NT2/D1 (cell line): ENCODE data around the gene IL16.

ENCODE experiments used
- DNase-seq: peaks from one replicate; pipeline ENCODE4 v3.0.0-alpha.2; 2011; ENCODE audit warnings: low read depth, low spot score
- H3K27me3 ChIP-seq: 2 replicates; pipeline ENCODE4 v1.6.0; 2011; ENCODE audit warnings: mild to moderate bottlenecking; ENCODE audit not compliant: insufficient read length, insufficient read depth
- H3K36me3 ChIP-seq: 2 replicates; pipeline ENCODE4 v1.6.1; 2011; ENCODE audit warnings: mild to moderate bottlenecking, low read length, mixed read lengths; ENCODE audit not compliant: insufficient read depth, insufficient read length
- H3K4me1 ChIP-seq: 2 replicates; pipeline ENCODE4 v1.5.1; 2011; ENCODE audit not compliant: insufficient read depth, insufficient read length
- H3K4me3 ChIP-seq: 2 replicates; pipeline ENCODE4 v1.5.1; 2011; ENCODE audit warnings: low read depth; ENCODE audit not compliant: insufficient read length
- H3K9ac ChIP-seq: 2 replicates; pipeline ENCODE4 v1.6.0; 2011; ENCODE audit warnings: low read depth; ENCODE audit not compliant: insufficient read length
- H3K9me3 ChIP-seq: 2 replicates; pipeline ENCODE4 v1.5.1; 2011; ENCODE audit warnings: mild to moderate bottlenecking, low read length; ENCODE audit not compliant: insufficient read depth
- SUZ12 ChIP-seq: IDR thresholded peaks from 2 replicates; pipeline ENCODE4 v1.6.1; 2011; ENCODE audit not compliant: insufficient read length, insufficient read depth; ENCODE audit errors: extremely low read depth
- YY1 ChIP-seq: IDR thresholded peaks from 2 replicates; pipeline ENCODE4 v1.6.1; 2011; ENCODE audit not compliant: insufficient read length, insufficient read depth
- ZNF274 ChIP-seq: IDR thresholded peaks from 2 replicates; pipeline ENCODE4 v1.6.1; 2011; ENCODE audit warnings: mild to moderate bottlenecking, low read depth, low read length

The IL16 gene

DNA sequence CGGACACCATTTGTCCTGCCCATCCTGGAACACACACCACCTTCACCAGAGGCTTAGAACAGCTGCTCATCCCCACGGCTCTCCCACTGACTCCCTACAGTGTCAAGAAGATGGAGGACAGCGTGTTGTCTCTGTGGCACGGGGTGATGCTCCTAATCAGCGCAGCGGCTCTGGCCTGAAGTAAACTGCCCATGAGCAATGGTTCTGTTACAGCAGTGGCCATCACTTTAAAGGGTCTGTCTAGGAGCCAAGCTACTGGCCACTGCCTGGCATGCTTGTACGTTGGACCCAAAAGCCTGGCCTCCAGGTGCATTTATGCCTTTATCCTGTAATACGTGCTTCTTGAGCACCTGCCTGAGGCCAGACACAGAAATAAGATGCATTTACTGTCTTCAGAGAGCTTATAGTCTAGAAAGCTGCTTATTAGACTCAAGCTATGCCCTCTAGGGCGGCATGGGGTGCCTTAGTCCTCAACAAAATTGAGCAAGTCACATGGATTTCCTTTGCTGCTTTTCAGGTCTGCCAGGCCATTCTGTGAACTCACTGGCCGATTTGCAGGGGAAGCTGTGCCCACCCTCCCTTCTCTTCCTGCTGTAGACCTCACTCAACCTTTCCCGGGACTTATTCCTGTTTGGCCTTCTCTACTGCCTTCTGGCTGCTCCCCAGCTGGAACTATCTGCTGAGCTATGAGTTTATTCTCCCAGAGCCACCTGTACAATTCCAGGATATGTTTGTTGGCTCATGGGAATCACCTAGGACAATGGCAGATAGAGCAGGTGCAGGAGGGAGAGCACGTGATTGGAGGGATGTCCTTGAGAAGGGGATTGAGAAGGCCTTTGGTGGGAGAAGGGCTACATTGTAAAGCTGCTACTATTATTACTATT is 75.3 kb downstream of the IL16 start:
- Histone ChIP-seq H3K9me3 (peaks cover 11% of the 10 kb centered on the region), H3K4me3 (no peak overlapping the region), H3K36me3 (no peaks in the 10 kb centered on the region), H3K4me1 (no peaks in the 10 kb centered on the region), H3K9ac (no peak overlapping the region), H3K27me3 (no peaks in the 10 kb centered on the region)
- TF ChIP-seq ZNF274 (no peak), YY1 (no peak), SUZ12 (no peak)
- DNase-seq = no peak

DNA sequence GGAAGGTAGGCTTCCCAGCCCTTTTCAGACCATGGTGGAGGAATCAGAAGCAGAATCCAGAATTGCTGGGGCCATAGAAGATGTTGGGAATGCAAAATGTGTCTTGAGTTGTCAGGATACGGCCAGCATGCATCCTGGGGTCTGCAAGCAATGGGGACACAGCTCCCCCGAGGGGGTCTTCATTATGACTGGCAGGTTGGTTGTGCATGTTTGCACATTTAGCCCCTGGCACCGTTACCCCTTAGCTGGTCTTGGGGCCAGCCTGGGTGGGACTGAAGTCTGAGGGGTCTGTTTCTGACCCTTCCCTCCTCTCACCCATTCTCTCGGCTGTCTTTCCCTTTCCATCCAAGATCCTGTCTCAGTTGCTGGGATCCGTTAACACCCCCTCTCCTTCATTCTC is 76.5 kb downstream of the IL16 start:
- H3K9me3 ChIP-seq = peaks cover 21% of the 10 kb centered on the region
- no peak overlapping the region for H3K4me3 ChIP-seq
- no peaks in the 10 kb centered on the region for H3K36me3 ChIP-seq
- no peaks in the 10 kb centered on the region for H3K4me1 ChIP-seq
- no peak for DNase-seq
- no peaks in the 10 kb centered on the region for H3K27me3 ChIP-seq
- TF ChIP-seq YY1 = no peak
- TF ChIP-seq ZNF274 = no peak
- no peak for TF ChIP-seq SUZ12
- no peak overlapping the region for H3K9ac ChIP-seq

DNA sequence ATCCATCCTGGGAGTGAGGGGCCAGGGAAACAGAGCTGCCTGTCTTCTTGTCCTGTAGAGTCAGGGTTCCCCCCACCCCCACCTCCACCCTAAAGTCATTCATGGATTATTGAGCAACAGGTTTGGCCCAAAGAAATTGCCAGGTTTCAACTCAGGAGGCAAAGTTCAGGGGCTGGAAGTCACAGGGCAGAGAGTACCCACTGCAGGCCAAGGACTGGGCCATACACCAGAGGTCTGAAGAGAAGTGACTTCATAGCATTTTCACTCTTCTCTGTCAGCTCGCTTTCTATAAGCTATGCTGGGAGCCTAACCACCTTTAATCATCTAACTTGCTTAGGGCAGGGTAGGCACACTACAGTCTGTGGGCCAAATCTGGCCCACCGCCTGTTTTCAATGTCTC is 77.2 kb downstream of the IL16 start:
- Histone ChIP-seq H3K36me3 (no peaks in the 10 kb centered on the region), H3K4me1 (no peaks in the 10 kb centered on the region), H3K4me3 (no peak overlapping the region), H3K9ac (no peak overlapping the region), H3K27me3 (no peaks in the 10 kb centered on the region), H3K9me3 (peaks cover 24% of the 10 kb centered on the region)
- no peak for TF ChIP-seq ZNF274
- TF ChIP-seq SUZ12 = no peak
- TF ChIP-seq YY1 = no peak
- DNase-seq = no peak

DNA sequence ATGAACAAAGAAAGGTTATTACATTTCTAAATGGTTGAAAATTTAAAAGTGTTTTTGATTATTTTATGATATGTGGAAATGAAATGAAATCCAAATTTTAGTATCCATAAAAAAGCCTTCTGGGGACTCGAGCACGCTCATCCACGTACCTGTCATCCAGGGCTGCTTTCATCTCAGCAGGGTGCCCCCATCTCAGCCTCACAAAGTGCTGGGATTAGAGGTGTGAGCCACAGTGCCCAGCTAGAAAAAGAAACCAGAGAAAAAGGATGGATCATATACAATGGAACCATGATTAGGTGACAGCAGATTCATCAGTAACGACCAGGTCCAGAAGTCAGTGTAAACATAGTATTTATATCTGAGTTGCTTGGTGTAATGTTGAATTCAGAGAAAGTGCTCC is 77.6 kb downstream of the IL16 start:
- no peak for DNase-seq
- Histone ChIP-seq H3K27me3 (no peaks in the 10 kb centered on the region), H3K4me3 (no peak overlapping the region), H3K9ac (no peak overlapping the region), H3K36me3 (no peaks in the 10 kb centered on the region), H3K4me1 (no peaks in the 10 kb centered on the region), H3K9me3 (peaks cover 24% of the 10 kb centered on the region)
- TF ChIP-seq ZNF274 (no peak), SUZ12 (no peak), YY1 (no peak)

DNA sequence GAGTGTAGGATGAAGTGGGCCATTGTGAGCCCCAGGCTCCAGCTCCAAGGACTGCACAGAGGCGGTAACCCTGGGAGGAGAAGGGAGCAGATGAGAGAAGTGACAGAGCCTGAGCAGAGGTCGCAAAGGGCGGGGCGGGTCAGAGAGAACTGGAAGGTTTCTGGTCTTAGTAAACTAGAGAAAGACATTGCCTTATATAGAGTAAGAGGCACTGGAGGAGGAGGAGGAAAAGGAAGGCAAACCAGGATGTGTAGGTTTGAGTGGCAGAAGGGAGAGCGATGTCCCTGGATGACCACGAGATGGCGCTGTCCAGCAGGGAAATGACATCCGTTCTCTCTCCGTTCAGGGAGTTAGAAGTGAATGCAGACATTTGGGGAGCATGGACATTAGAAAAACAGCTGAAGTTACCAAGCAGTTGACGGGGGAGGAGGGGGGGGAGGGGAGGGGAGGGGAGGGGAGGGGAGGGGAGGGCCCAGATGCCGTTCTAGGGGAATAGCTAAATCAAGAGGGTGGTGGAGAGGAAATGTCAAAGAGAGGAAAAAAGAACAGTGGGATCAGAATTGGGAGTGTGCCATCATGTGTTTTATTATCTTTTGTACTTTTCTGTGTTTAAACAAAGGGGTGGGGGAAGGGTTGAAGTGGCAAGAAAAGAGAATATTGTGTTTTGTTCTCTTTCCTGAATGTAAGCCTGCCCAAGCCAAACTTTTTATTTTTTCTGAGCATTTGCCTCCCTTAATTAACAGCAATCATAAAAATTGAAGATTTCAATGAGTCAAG is 78.4 kb downstream of the IL16 start:
- TF ChIP-seq SUZ12 (no peak), ZNF274 (no peak), YY1 (no peak)
- H3K9me3 ChIP-seq = peaks cover 24% of the 10 kb centered on the region
- no peaks in the 10 kb centered on the region for H3K27me3 ChIP-seq
- no peak overlapping the region for H3K9ac ChIP-seq
- DNase-seq = peak; percentile 87
- no peaks in the 10 kb centered on the region for H3K36me3 ChIP-seq
- H3K4me3 ChIP-seq = no peak overlapping the region
- H3K4me1 ChIP-seq = no peaks in the 10 kb centered on the region

DNA sequence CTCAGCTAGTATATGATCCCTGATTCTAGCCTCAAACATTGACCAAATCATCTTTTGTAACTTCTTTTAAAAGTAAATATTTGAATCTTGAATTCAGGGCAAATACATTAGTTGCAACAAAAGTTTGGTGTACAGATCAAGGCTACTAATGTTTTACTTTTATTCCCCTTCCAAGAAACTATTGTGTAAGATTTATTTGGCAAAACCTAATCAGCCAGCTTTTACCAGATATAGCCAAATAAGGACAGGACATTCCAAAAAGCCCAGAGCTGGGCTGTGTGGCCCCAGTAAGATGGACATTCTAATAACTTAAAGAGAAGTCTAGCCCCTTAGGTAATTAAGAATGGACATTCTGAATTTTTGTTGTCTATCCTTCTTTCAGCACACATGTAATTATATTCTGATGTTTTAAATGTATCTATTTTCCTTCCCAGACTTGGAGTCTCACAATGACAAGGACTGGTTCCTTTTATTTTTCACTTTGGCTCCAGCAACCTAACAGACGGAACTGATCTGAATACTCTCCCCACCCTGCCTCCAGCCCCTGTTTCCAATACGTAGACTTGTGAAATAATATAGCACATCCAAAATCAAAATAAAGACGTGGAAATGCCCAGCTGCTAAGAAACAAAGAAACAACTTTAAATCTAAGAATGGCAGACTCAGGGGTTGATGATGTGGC is 79.2 kb downstream of the IL16 start:
- TF ChIP-seq SUZ12 (no peak), ZNF274 (no peak), YY1 (no peak)

DNA sequence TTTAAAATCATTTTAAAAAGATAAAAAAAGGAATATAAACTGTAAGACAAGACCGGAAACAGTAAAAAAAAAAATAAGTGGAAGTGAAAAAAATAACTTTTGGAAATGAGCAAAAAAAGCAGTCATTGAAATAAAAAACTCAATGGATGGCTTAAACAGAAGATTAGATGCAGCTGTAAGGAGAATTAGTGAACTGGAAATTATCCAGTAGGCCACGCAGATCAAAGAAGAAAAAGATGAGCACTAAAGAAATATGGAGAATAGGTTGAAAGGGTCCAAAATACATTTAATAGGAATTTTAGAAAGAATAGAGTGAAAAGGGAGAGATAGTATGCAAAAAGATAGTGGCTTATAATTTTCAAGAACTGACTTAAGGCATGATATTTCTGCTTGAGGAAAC is 80.3 kb downstream of the IL16 start:
- TF ChIP-seq YY1 (no peak), ZNF274 (no peak), SUZ12 (no peak)
- Histone ChIP-seq H3K27me3 (no peaks in the 10 kb centered on the region), H3K4me3 (no peak overlapping the region), H3K36me3 (no peaks in the 10 kb centered on the region), H3K9me3 (peaks cover 24% of the 10 kb centered on the region), H3K4me1 (no peaks in the 10 kb centered on the region), H3K9ac (no peak overlapping the region)
- DNase-seq = no peak

More for the DNA sequence above, 79.2 kb downstream of the IL16 start:
- H3K9ac ChIP-seq = no peak overlapping the region
- no peak overlapping the region for H3K4me3 ChIP-seq
- H3K36me3 ChIP-seq = no peaks in the 10 kb centered on the region
- peaks cover 24% of the 10 kb centered on the region for H3K9me3 ChIP-seq
- no peak for DNase-seq
- no peaks in the 10 kb centered on the region for H3K4me1 ChIP-seq
- no peaks in the 10 kb centered on the region for H3K27me3 ChIP-seq
